Measurements from ENCODE around the gene CNDP1. TPM values are rescaled to one million over a fixed set of nuclear protein-coding genes. Genes with fewer than 3 reads are reported as not detected.
A peak's percentile ranks its signal among the peaks of the same experiment; 100 is the strongest.

Gene CNDP1
- total RNA-seq, 6 experiments from 2014 or later = not detected

GRCh38 chr18:74624466-74624865 lies 90.2 kb downstream of the CNDP1 start:
- H3K4me1 Mint-ChIP-seq (ENCODE audit: low read depth) = no peaks in the 10 kb centered on the region
- H3K4me3 Mint-ChIP-seq = no peak overlapping the region
- DNase-seq = no peak
- H3K27me3 Mint-ChIP-seq (ENCODE audit: insufficient read depth) = no peaks in the 10 kb centered on the region; the same call in 1 of the 2 replicates
- H3K9me3 Mint-ChIP-seq = no peaks in the 10 kb centered on the region
- no peak for TF ChIP-seq CTCF (IDR thresholded peaks at IDR 0.05)
- H3K36me3 Mint-ChIP-seq (ENCODE audit: low read depth) = no peaks in the 10 kb centered on the region
- H3K27ac Mint-ChIP-seq = no peak overlapping the region

DNA sequence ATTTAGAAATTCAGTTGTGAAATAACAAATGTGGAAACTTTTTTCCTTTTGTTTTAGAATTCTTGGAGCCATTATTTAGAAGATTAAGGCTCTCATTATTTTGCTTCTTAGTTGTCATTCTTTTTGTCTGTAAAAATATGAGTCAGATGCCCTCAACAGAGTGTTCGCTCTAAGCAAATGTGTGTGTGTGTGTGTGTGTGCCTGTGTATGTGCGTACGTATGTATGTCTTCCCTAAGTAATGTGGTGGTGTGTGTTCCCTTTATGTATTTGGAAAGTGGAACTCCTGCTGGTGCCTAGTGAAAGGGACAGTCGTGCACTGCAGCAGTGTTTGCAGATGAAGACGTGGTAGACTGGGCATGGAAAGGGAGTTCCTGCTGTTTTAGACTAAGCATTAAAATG lies 90.9 kb downstream of the CNDP1 start:
- DNase-seq = peak; percentile 43
- H3K36me3 Mint-ChIP-seq (ENCODE audit: low read depth) = no peaks in the 10 kb centered on the region

DNA sequence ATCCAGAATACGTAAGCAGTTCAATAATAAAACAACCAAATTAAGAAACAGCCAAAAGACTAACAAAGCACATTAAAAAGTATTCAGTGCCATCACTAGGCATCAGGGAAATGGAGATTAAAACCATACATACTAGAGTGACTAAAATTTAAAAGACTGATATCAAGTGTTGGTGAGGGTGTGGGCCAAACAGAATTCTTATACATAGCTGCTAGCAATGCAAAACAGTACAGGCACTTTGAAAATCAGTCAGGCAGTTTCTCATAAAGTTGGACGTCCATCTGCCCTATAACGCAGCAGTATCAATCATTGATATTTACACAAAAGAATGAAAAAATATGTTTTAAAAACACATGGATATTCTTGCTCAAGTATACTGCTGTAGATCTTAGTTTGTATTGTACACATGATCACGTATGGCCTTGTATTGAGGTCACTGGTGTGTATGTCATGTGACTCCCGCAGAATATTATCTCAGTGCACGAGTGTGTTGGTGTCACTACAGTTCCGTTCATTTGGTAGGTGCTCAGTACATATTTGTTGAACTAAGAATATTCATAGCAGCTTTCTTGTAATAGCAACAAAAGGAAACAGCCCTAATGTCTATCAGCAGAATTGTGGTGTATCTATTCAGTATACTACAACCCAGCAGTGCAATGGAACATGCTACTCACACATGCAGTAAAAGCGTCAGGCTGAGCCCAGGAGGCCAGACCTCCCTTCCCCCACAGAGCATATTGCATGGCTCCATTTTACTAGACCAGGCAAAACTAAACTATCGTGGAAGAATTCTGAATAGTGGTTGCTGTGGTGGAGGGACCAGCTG lies 92.0 kb downstream of the CNDP1 start:
- no peak for TF ChIP-seq CTCF (IDR thresholded peaks at IDR 0.05)
- H3K4me3 Mint-ChIP-seq = no peak overlapping the region
- H3K9me3 Mint-ChIP-seq = no peaks in the 10 kb centered on the region
- no peaks in the 10 kb centered on the region; the same call in 1 of the 2 replicates for H3K27me3 Mint-ChIP-seq (ENCODE audit: insufficient read depth)
- no peaks in the 10 kb centered on the region for H3K36me3 Mint-ChIP-seq (ENCODE audit: low read depth)
- no peak for DNase-seq
- peaks cover 9% of the 10 kb centered on the region for H3K4me1 Mint-ChIP-seq (ENCODE audit: low read depth)
- no peak overlapping the region for H3K27ac Mint-ChIP-seq

More for the DNA sequence above, 90.9 kb downstream of the CNDP1 start:
- Mint-ChIP-seq H3K27ac (no peak overlapping the region; the same call in 1 of the 2 replicates), H3K4me3 (no peak overlapping the region), H3K4me1 (ENCODE audit: low read depth) (no peaks in the 10 kb centered on the region), H3K27me3 (ENCODE audit: insufficient read depth) (no peaks in the 10 kb centered on the region; the same call in 1 of the 2 replicates), H3K9me3 (no peaks in the 10 kb centered on the region)
- TF ChIP-seq CTCF (IDR thresholded peaks at IDR 0.05) = no peak

- no peak for DNase-seq
- TF ChIP-seq CTCF (IDR thresholded peaks at IDR 0.05) = no peak
Observed at GRCh38 chr18:74630804-74631203, 96.5 kb downstream of the CNDP1 start.

GRCh38 chr18:74631212-74631611 lies 96.9 kb downstream of the CNDP1 start:
- Mint-ChIP-seq H3K27me3 (ENCODE audit: insufficient read depth) (no peaks in the 10 kb centered on the region), H3K4me3 (peak overlapping the region; percentile 83), H3K27ac (peak overlapping the region; percentile 90), H3K4me1 (ENCODE audit: low read depth) (peaks cover 43% of the 10 kb centered on the region), H3K9me3 (no peaks in the 10 kb centered on the region), H3K36me3 (ENCODE audit: low read depth) (peaks cover 32% of the 10 kb centered on the region)
- DNase-seq = no peak
- no peak for TF ChIP-seq CTCF (IDR thresholded peaks at IDR 0.05)

More at GRCh38 chr18:74630804-74631203, 96.5 kb downstream of the CNDP1 start:
- Mint-ChIP-seq H3K4me1 (ENCODE audit: low read depth) (peaks cover 43% of the 10 kb centered on the region), H3K36me3 (ENCODE audit: low read depth) (peaks cover 32% of the 10 kb centered on the region), H3K27ac (peak overlapping the region; percentile 90; the same call in 1 of the 2 replicates), H3K9me3 (no peaks in the 10 kb centered on the region), H3K27me3 (ENCODE audit: insufficient read depth) (no peaks in the 10 kb centered on the region), H3K4me3 (peak overlapping the region; percentile 83)

Measured in HFFc6 (cell line).